Mesodermal cell (in vitro differentiated cells): ENCODE measurements around the gene TTC29.
"Not testable (repeated sequence)": the region's sequence is repeated elsewhere in the genome, so short reads cannot be mapped to it uniquely, and the experiment has no call there.

Experiments
- H3K27ac ChIP-seq: 2 replicates; pipeline ENCODE4 v1.7.0; 2013; ENCODE audit warnings: mild to moderate bottlenecking, low read depth, low read length, moderate library complexity; ENCODE audit not compliant: severe bottlenecking
- H3K36me3 ChIP-seq: 2 replicates; pipeline ENCODE4 v1.7.1; 2013; ENCODE audit warnings: mild to moderate bottlenecking, low read length, moderate library complexity; ENCODE audit not compliant: control insufficient read depth, insufficient read depth
- H3K4me1 ChIP-seq: one replicate; pipeline ENCODE4 v1.7.1; 2013; ENCODE audit warnings: mild to moderate bottlenecking, low read length; ENCODE audit not compliant: insufficient read depth, control insufficient read depth, poor library complexity, severe bottlenecking
- H3K4me3 ChIP-seq: 2 replicates; pipeline ENCODE4 v1.7.0; 2013; ENCODE audit warnings: low read length, control low read depth, mild to moderate bottlenecking; ENCODE audit not compliant: insufficient read depth, poor library complexity, severe bottlenecking; ENCODE audit errors: extremely low read depth
- H3K9me3 ChIP-seq: 2 replicates; pipeline ENCODE4 v1.7.1; 2013; ENCODE audit warnings: mild to moderate bottlenecking, low read length, moderate library complexity; ENCODE audit not compliant: control insufficient read depth
- WGBS, 2 experiments: methylation state at CpG; one replicate each; pipeline ENCODE4 v1.1.5; 2013; ENCODE audit warnings: missing lambda C conversion rate in 2 of 2; ENCODE audit not compliant: insufficient coverage in 2 of 2; 5-methylcytosine and 5-hydroxymethylcytosine counted together

Gene TTC29

GRCh38 chr4:146723519-146723918, 222.1 kb downstream of the TTC29 start:
- H3K4me3 ChIP-seq, H3K36me3 ChIP-seq, H3K4me1 ChIP-seq, H3K27ac ChIP-seq, H3K9me3 ChIP-seq: not testable (repeated sequence)
- WGBS, 2 experiments, result 50 to 86% methylated on average over 1 of the region's 1 CpG

DNA sequence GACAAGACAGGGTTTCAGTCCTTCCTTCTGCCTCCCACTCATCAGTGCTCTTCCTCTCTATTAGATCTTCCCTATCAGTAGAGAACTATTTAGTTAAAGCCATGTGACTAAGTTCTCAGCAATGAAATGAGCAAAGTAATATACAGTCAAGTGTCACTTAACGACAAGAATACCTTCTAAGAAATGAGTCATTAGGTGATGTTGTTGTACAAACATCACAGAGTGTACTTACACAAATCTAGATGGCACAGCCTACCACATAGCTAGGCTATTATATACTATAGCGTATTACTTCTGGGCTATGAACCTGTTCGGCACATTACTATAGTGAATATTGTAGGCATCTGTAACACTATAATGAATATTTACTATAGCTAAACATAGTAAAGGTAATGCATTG, 235.7 kb downstream of the TTC29 start:
- H3K4me3 ChIP-seq, result no peak overlapping the region
- H3K36me3 ChIP-seq, result no peaks in the 10 kb centered on the region
- no CpG with 5 or more reads among the region's 3 CpGs for WGBS, 2 experiments
- H3K4me1 ChIP-seq, result no peaks in the 10 kb centered on the region
- H3K27ac ChIP-seq, result no peak overlapping the region
- H3K9me3 ChIP-seq, result no peaks in the 10 kb centered on the region

DNA sequence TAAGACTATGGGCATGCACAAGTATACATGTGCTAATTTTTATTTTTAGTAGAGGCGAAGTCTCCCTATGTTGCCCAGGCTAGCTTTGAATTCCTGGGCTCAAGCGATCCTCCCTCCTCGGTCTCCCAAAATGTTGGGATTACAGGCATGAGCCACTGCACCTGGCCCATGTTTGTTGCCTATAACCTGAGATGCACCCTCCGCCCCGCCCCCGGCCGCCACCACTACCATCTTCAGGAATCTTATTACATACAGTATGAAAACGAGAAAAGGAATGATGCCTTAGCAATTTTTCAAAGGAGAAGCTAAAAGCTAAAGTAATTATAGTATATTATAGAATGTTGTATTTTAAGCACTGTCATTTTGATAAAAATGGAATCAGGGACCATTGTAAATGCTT, 245.8 kb downstream of the TTC29 start:
- no peak overlapping the region for H3K27ac ChIP-seq
- H3K36me3 ChIP-seq, result no peaks in the 10 kb centered on the region
- no peak overlapping the region for H3K4me3 ChIP-seq
- no peaks in the 10 kb centered on the region for H3K4me1 ChIP-seq
- no peaks in the 10 kb centered on the region for H3K9me3 ChIP-seq
- WGBS, 2 experiments, result 89 to 97% methylated on average over 3 of the region's 8 CpGs

GRCh38 chr4:146674829-146675570, 270.7 kb downstream of the TTC29 start:
- Histone ChIP-seq H3K4me3 (no peak overlapping the region), H3K27ac (no peak overlapping the region), H3K4me1 (no peaks in the 10 kb centered on the region), H3K9me3 (no peaks in the 10 kb centered on the region), H3K36me3 (no peaks in the 10 kb centered on the region)
- WGBS, 2 experiments, result 83 to 89% methylated on average over 2 of the region's 2 CpGs

- H3K36me3 ChIP-seq, H3K4me3 ChIP-seq, H3K9me3 ChIP-seq, H3K27ac ChIP-seq, H3K4me1 ChIP-seq: not testable (repeated sequence)
- WGBS, 2 experiments, result 20% methylated on average over 2 of the region's 6 CpGs; no CpG with 5 or more reads in 1 of the 2 experiments
These were observed 281.7 kb downstream of the TTC29 start for GRCh38 chr4:146663968-146664311.

- no CpG with 5 or more reads among the region's 4 CpGs for WGBS, 2 experiments
- no peaks in the 10 kb centered on the region for H3K36me3 ChIP-seq
- H3K4me3 ChIP-seq, result no peak overlapping the region
- no peak overlapping the region for H3K27ac ChIP-seq
- H3K9me3 ChIP-seq, result no peaks in the 10 kb centered on the region
- no peaks in the 10 kb centered on the region for H3K4me1 ChIP-seq
These were observed 284.3 kb downstream of the TTC29 start for GRCh38 chr4:146661367-146661766.
